Forelimb muscle (tissue), 1 donor: ENCODE results near the gene CIAO2A. TPM values are rescaled to one million over a fixed set of nuclear protein-coding genes. Genes with fewer than 3 reads are reported as not detected.
"Not testable (repeated sequence)": the region's sequence is repeated elsewhere in the genome, so short reads cannot be mapped to it uniquely, and the experiment has no call there.

Experiments
- DNase-seq: peaks from one replicate; pipeline ENCODE4 v3.0.0-alpha.2; 2013; ENCODE audit warnings: low read depth
- polyA plus RNA-seq: library from polyadenylated mRNA; unstranded; fragments of 120-200 nt; gene quantifications from one replicate; pipeline ENCODE4 v1.2.1, GENCODE V29; 2013; ENCODE audit not compliant: insufficient read length

The CIAO2A gene, protein sequence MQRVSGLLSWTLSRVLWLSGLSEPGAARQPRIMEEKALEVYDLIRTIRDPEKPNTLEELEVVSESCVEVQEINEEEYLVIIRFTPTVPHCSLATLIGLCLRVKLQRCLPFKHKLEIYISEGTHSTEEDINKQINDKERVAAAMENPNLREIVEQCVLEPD
- polyA plus RNA-seq, result 43.6 TPM

GRCh38 chr15:64093627-64094417, at the start of gene CIAO2A:
CIAO2A (minus strand) TSS chr15:64093838; CDS start chr15:64093768, 70 bp downstream.
- peak; percentile 99 for DNase-seq

GRCh38 chr15:64143276-64143675, 49.6 kb upstream of the CIAO2A start:
- DNase-seq, result no peak

GRCh38 chr15:64141798-64142512, 48.3 kb upstream of the CIAO2A start:
- no peak for DNase-seq

- no peak for DNase-seq
Observed at GRCh38 chr15:64138331-64138941, 44.8 kb upstream of the CIAO2A start.

- no peak for DNase-seq
Observed at GRCh38 chr15:64137226-64137833, 43.7 kb upstream of the CIAO2A start.

DNA sequence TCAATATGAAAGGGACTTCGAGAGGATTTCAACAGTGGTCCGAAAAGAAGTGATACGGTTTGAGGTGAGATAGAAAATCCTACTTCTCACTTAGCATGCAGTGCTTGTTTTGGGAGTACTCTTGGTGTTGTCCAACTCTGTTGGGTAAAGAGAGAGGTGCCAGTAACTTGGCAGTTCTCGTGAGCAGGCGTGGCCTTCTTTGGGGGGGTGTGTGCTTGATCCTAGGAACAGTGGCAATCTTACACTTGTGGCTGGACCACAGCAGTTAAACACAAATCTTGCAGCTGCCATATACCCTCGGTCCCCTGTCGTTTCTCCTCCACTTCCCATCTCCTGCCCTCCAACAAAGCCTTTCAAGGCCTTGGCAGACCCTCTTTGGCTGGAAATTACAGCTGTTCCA, 42.7 kb upstream of the CIAO2A start:
- no peak for DNase-seq

DNA sequence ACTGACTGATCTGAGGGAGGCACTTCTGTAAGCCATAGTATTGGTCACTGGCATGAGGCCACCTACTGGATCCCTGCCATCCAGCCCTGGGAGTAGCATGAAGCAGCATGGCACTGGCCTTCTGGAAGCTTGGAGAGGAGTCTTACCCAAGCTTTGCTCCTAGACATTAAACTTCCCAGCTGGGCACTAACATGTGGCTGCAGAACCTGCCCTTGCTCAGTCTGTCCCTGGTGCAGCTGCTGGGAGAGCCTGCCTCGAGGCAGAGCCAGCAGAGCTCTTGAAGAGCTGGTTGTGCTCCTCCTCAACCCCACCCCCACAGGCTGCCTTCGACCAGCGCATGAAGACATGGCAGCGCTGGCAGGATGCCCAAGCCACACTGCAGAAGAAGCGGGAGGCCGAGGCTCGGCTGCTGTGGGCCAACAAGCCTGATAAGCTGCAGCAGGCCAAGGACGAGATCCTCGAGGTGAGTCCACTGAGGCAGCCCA, 40.7 kb upstream of the CIAO2A start:
- no peak for DNase-seq

- DNase-seq, result no peak
Observed at GRCh38 chr15:64133623-64134344, 40.1 kb upstream of the CIAO2A start.

DNA sequence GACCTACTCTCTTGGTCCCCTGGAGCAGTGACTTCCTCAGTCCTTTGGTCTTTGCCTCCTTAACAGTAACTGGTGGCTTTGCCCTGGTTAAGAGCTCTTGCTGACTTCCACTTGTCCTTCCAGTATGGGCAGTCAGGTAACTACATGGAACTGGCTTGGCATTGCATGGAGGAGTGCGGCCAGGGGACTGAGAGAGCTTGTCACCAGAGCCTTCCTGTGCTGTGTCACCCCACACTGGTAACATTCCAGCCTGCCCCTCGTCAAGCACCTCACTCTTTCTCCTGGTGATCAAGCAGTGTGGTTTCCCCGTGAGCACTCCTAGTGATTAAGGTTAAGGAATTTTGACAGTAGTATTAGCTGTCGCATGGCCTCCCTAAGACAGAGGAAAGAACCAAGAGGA, 38.6 kb upstream of the CIAO2A start:
- DNase-seq, result no peak

- DNase-seq, result no peak
Observed at GRCh38 chr15:64131547-64131946, 37.9 kb upstream of the CIAO2A start.

- no peak for DNase-seq
Observed at GRCh38 chr15:64130159-64130558, 36.5 kb upstream of the CIAO2A start.

- DNase-seq, result no peak
Observed at GRCh38 chr15:64127521-64128270, 34.1 kb upstream of the CIAO2A start.

GRCh38 chr15:64125978-64126377, 32.3 kb upstream of the CIAO2A start:
- DNase-seq, result no peak

DNA sequence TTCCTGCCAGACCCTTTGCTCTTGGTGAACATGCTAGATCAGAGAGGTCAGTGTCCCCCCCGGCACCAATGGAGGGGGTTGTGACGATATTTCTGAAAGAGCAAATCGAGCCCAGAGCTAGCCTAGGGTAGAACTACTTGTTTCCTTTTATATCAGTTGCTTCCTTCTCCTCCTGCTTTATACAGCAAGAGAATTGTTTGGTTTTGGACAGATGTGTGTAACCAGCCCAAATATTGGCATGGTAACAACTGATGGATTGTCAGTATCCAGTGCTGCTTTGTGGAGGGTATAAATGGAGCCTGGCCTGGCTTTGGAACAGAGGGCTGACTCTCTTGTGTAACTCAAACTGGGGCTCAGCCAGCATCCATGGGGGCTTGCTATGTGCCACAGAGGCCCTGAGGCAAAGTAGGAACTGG, 29.3 kb upstream of the CIAO2A start:
- no peak for DNase-seq

DNA sequence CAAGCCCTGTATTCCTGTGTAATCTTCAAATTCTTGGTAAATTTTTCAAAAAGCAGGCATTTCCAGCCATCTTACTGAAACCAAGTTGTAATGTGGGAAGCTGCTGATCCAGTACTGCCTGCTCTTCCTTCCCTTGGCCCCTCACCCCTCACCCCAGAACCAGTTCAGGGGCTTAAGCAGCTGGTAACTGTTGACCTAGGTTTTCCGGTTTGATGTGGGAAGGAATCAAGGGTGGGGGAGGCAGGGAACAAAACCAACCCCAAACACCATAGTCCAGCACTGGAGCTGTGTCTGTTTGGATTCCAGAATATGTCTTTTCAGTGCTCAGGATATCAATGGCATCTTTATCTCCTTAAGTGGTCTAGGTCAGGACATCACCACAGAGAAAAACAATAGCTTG, 28.8 kb upstream of the CIAO2A start:
- DNase-seq, result no peak

DNA sequence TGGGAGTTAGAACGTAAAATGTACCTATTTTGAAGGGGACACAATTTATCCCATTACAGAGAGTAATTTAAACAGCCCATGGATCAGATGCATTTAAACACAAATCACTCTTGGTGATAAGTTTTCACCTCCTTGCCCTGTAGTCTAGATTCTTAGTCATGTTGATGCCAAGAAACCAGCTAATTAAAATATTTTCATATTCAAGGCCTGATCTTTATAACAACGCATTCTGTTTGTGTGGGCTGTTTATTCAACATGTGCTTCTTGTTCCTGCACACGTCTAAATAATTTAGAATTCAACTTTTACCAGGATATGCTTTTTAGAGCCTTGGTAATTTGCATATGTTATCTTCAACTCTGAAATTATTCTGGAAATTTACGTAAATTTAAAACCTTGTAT, 28.0 kb upstream of the CIAO2A start:
- no peak for DNase-seq

DNA sequence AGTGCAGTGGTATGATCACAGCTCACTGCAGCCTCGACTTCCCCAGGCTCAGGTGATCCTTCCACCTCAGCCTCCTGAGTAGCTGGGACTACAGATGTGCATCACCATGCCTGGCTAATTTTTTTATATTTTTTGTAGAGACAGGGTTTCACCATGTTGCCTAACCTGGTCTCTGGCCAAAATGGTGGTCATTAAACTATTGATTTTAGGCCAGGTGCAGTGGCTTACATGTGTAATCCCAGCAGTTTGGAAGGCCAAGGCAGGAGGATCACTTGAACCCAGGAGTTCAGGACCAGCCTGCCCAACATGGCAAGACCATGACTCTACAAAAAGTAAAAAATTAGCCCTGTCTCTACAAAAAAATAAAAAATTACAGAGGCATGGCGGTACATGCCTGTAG, 26.7 kb upstream of the CIAO2A start:
- DNase-seq, result not testable (repeated sequence)

GRCh38 chr15:64117759-64118487, 24.3 kb upstream of the CIAO2A start:
- no peak for DNase-seq

- no peak for DNase-seq
Observed at GRCh38 chr15:64112904-64113303, 19.3 kb upstream of the CIAO2A start.
